H9 (cell line): Measurements from ENCODE around the gene ASIC3. TPM values are rescaled to one million over a fixed set of nuclear protein-coding genes. Genes with fewer than 3 reads are reported as not detected.

Source experiments
- DNase-seq: peaks from one replicate; pipeline ENCODE4 v3.0.0-alpha.2; 2017
- H2AFZ ChIP-seq: one replicate; pipeline ENCODE4 v1.6.1; 2013; ENCODE audit warnings: mild to moderate bottlenecking, low read length, control low read depth, moderate library complexity
- H2AK5ac ChIP-seq: 2 replicates; pipeline ENCODE4 v1.6.1; 2013; ENCODE audit warnings: low read length, control low read depth, mixed read lengths; ENCODE audit not compliant: insufficient read length
- H2BK120ac ChIP-seq: one replicate; pipeline ENCODE4 v1.6.1; 2013; ENCODE audit warnings: low read depth, mild to moderate bottlenecking, low read length, control low read depth, inconsistent platforms; ENCODE audit not compliant: poor library complexity, severe bottlenecking
- H2BK12ac ChIP-seq: 2 replicates; pipeline ENCODE4 v1.6.1; 2013; ENCODE audit warnings: low read length, control low read depth, mixed read lengths, low read depth; ENCODE audit not compliant: insufficient read length
- H2BK15ac ChIP-seq: 2 replicates; pipeline ENCODE4 v1.6.1; 2013; ENCODE audit warnings: low read depth, low read length, control low read depth
- H2BK20ac ChIP-seq: one replicate; pipeline ENCODE4 v1.6.1; 2013; ENCODE audit warnings: low read depth, mild to moderate bottlenecking, low read length, control low read depth, inconsistent platforms; ENCODE audit not compliant: poor library complexity, severe bottlenecking
- H2BK5ac ChIP-seq: 2 replicates; pipeline ENCODE4 v1.6.1; 2013; ENCODE audit warnings: low read length, control low read depth, mixed read lengths; ENCODE audit not compliant: insufficient read length
- H3K14ac ChIP-seq: 2 replicates; pipeline ENCODE4 v1.6.1; 2013; ENCODE audit warnings: low read length, control low read depth; ENCODE audit not compliant: insufficient read depth
- H3K18ac ChIP-seq: 2 replicates; pipeline ENCODE4 v1.6.1; 2013; ENCODE audit warnings: low read depth, mild to moderate bottlenecking, mixed read lengths, low read length, control low read depth; ENCODE audit not compliant: insufficient read length
- H3K23ac ChIP-seq: 2 replicates; pipeline ENCODE4 v1.6.1; 2013; ENCODE audit warnings: low read length, control low read depth, mixed read lengths, low read depth; ENCODE audit not compliant: insufficient read length
- H3K23me2 ChIP-seq: 2 replicates; pipeline ENCODE4 v1.6.1; 2013; ENCODE audit warnings: low read depth, mild to moderate bottlenecking, mixed read lengths, low read length, control low read depth; ENCODE audit not compliant: insufficient read length, poor library complexity, severe bottlenecking
- H3K27ac ChIP-seq: 2 replicates; pipeline ENCODE4 v1.5.1; 2013; ENCODE audit warnings: low read length, control low read depth, mixed read lengths, low read depth; ENCODE audit not compliant: insufficient read length
- H3K27me3 ChIP-seq: 2 replicates; pipeline ENCODE4 v1.6.1; 2013; ENCODE audit warnings: low read length, control low read depth, inconsistent platforms; ENCODE audit not compliant: insufficient read depth
- H3K4ac ChIP-seq: 2 replicates; pipeline ENCODE4 v1.6.1; 2013; ENCODE audit warnings: low read depth, mild to moderate bottlenecking, control low read depth, inconsistent platforms, low read length, moderate library complexity
- H3K4me1 ChIP-seq: 2 replicates; pipeline ENCODE4 v1.6.1; 2013; ENCODE audit warnings: low read length, control low read depth, inconsistent platforms; ENCODE audit not compliant: insufficient read depth
- H3K4me2 ChIP-seq: 2 replicates; pipeline ENCODE4 v1.6.1; 2013; ENCODE audit warnings: low read length, control low read depth, mixed read lengths; ENCODE audit not compliant: insufficient read length, insufficient read depth
- H3K56ac ChIP-seq: 2 replicates; pipeline ENCODE4 v1.6.1; 2013; ENCODE audit warnings: low read depth, mild to moderate bottlenecking, mixed read lengths, low read length, control low read depth; ENCODE audit not compliant: insufficient read length
- H3K79me1 ChIP-seq: 2 replicates; pipeline ENCODE4 v1.6.1; 2013; ENCODE audit warnings: low read depth, mild to moderate bottlenecking, moderate library complexity, low read length, control low read depth, inconsistent platforms; ENCODE audit not compliant: insufficient read depth, poor library complexity, severe bottlenecking
- H3K79me2 ChIP-seq: 2 replicates; pipeline ENCODE4 v1.6.1; 2013; ENCODE audit warnings: low read length, control low read depth, inconsistent platforms; ENCODE audit not compliant: insufficient read depth
- H3K9ac ChIP-seq: 2 replicates; pipeline ENCODE4 v1.6.1; 2013; ENCODE audit warnings: low read length, control low read depth, mixed read lengths; ENCODE audit not compliant: insufficient read length; ENCODE audit errors: extremely low read depth
- H3K9me3 ChIP-seq: one replicate; pipeline ENCODE4 v1.6.1; 2013; ENCODE audit warnings: low read depth, low read length, inconsistent platforms; ENCODE audit not compliant: control insufficient read depth
- H3T11ph ChIP-seq: one replicate; pipeline ENCODE4 v1.6.1; 2013; ENCODE audit warnings: mild to moderate bottlenecking, low read length, control low read depth, inconsistent platforms
- H4K20me1 ChIP-seq: one replicate; pipeline ENCODE4 v1.6.1; 2013; ENCODE audit not compliant: control insufficient read depth, insufficient read length, insufficient read depth
- H4K5ac ChIP-seq: 2 replicates; pipeline ENCODE4 v1.6.1; 2013; ENCODE audit warnings: low read depth, mild to moderate bottlenecking, mixed read lengths, low read length, control low read depth; ENCODE audit not compliant: insufficient read length
- H4K8ac ChIP-seq: replicated peaks from 2 replicates; pipeline ENCODE4 v1.6.1; 2013; ENCODE audit warnings: low read length, control low read depth, mixed read lengths, low read depth; ENCODE audit not compliant: insufficient read length
- H4K91ac ChIP-seq: 2 replicates; pipeline ENCODE4 v1.6.1; 2013; ENCODE audit warnings: low read depth, mild to moderate bottlenecking, moderate library complexity, mixed read lengths, low read length, control low read depth; ENCODE audit not compliant: insufficient read length
- H3K27ac Mint-ChIP-seq, 3 experiments: 2 replicates in 2 of 3; 3 replicates in 1 of 3; pipeline ENCODE4 v1.8.0; 2020 to 2021; ENCODE audit warnings: mixed read lengths in 3 of 3, mild to moderate bottlenecking in 1 of 3, moderate library complexity in 1 of 3
- H3K27me3 Mint-ChIP-seq: 2 replicates; pipeline ENCODE4 v1.8.0; 2021; ENCODE audit warnings: low read depth, mild to moderate bottlenecking, moderate library complexity, mixed read lengths
- H3K36me3 Mint-ChIP-seq, 3 experiments: 2 replicates in 2 of 3; 3 replicates in 1 of 3; pipeline ENCODE4 v1.8.0; 2020 to 2021; ENCODE audit warnings: low read depth in 3 of 3, mixed read lengths in 3 of 3; ENCODE audit not compliant: insufficient read depth in 1 of 3
- H3K4me1 Mint-ChIP-seq, 2 experiments: 2 replicates each; pipeline ENCODE4 v1.8.0; 2020; ENCODE audit warnings: mixed read lengths in 2 of 2
- H3K4me3 Mint-ChIP-seq, 2 experiments: 2 replicates in 1 of 2; 3 replicates in 1 of 2; pipeline ENCODE4 v1.8.0; 2020 to 2021; ENCODE audit warnings: mild to moderate bottlenecking in 2 of 2, mixed read lengths in 2 of 2, moderate library complexity in 1 of 2
- H3K9me3 Mint-ChIP-seq, 2 experiments: 2 replicates in 1 of 2; 3 replicates in 1 of 2; pipeline ENCODE4 v1.8.0; 2020; ENCODE audit warnings: mild to moderate bottlenecking in 2 of 2, mixed read lengths in 2 of 2, moderate library complexity in 1 of 2
- WGBS: extraction: QIAGEN DNeasy Blood & Tissue Kit; methylation state at CpG from one replicate; pipeline ENCODE4 v1.1.7; 2013; ENCODE audit warnings: missing lambda C conversion rate, low lambda C conversion rate, mixed read lengths; ENCODE audit not compliant: insufficient read length; ENCODE audit errors: extremely low coverage; 5-methylcytosine and 5-hydroxymethylcytosine counted together
- total RNA-seq: library from RNA; stranded (reverse); gene quantifications from 2 replicates; pipeline ENCODE4 v1.2.1, GENCODE V29; 2021
- TF ChIP-seq, protein P1 (sequence below): fragments of 200-600 bp; sonication (generic); conservative IDR thresholded peaks from 3 replicates; pipeline ENCODE4 v1.8.0; 2021; ENCODE audit warnings: antibody characterized with exemption, mild to moderate bottlenecking

The ASIC3 gene
- total RNA-seq, 1 experiment from 2014 or later, result 1.7 TPM

DNA sequence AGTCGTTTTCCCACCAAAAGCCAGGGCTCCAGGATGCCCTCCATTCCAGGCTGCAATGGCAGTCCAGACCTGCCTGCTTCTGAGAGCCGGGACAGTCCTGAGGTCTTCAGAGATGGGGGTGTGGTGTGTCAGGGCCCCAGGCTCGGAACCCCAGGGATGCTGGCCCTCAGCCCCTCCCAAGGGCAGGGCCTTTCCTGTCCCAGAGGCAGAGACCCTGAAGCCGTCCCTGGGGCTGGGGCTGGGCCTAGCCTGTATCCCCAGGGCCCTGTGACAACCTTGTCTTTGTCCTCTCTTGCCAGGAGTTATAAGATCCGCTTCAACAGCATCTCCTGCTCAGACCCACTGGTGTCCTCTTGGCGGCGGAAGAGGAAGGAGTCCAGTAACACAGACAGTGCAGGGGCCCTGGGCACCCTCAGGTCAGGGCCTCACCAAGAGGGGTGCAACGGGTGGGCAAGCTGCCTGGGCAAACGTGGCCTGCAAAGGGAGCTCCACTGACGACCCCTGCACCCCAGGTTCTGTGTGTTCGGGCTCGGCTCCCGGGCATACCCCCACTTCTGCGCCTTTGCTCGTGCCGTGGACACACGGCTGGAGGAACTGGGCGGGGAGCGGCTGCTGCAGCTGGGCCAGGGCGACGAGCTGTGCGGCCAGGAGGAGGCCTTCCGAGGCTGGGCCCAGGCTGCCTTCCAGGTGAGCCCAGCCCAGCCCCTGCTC, 41.6 kb upstream of the ASIC3 start:
- 0 out of 7 replicates have a peak, but pooled peaks cover 0 to 3% (median 0%) of the 10 kb centered on the region in 3 experiments for H3K36me3 Mint-ChIP-seq
- no peak overlapping the region; a peak in 1 of 7 replicates for H3K27ac Mint-ChIP-seq
- no peak overlapping the region for H4K8ac ChIP-seq
- no peak overlapping the region for H3K4ac ChIP-seq
- no peak overlapping the region for H2BK15ac ChIP-seq
- H3K4me1 ChIP-seq, result peaks cover 4% of the 10 kb centered on the region; the same call in 1 of the 2 replicates
- peaks cover 11% of the 10 kb centered on the region for H3K27me3 Mint-ChIP-seq
- H2AK5ac ChIP-seq, result no peak overlapping the region
- no peak overlapping the region for H3K14ac ChIP-seq
- no peak overlapping the region for H3K4me2 ChIP-seq
- peaks cover 12 to 33% of the 10 kb centered on the region in 2 experiments for H3K4me1 Mint-ChIP-seq
- no peak overlapping the region for H3T11ph ChIP-seq
- no peak overlapping the region for H3K9ac ChIP-seq
- no CpG with 5 or more reads among the region's 23 CpGs for WGBS
- H3K79me1 ChIP-seq, result no peaks in the 10 kb centered on the region
- H2BK20ac ChIP-seq, result no peak overlapping the region
- no peak overlapping the region for H4K91ac ChIP-seq
- no peaks in the 10 kb centered on the region for H4K20me1 ChIP-seq
- H2BK5ac ChIP-seq, result no peak overlapping the region
- no peak overlapping the region for H3K56ac ChIP-seq
- no peak overlapping the region for H3K27ac ChIP-seq
- no peak overlapping the region for H2BK12ac ChIP-seq
- H3K23me2 ChIP-seq, result peaks cover 4% of the 10 kb centered on the region
- no peaks in the 10 kb centered on the region for H3K9me3 ChIP-seq
- H3K9me3 Mint-ChIP-seq, result no peaks in the 10 kb centered on the region
- no peak overlapping the region for H4K5ac ChIP-seq
- H3K27me3 ChIP-seq, result no peaks in the 10 kb centered on the region
- TF ChIP-seq, protein P1, sequence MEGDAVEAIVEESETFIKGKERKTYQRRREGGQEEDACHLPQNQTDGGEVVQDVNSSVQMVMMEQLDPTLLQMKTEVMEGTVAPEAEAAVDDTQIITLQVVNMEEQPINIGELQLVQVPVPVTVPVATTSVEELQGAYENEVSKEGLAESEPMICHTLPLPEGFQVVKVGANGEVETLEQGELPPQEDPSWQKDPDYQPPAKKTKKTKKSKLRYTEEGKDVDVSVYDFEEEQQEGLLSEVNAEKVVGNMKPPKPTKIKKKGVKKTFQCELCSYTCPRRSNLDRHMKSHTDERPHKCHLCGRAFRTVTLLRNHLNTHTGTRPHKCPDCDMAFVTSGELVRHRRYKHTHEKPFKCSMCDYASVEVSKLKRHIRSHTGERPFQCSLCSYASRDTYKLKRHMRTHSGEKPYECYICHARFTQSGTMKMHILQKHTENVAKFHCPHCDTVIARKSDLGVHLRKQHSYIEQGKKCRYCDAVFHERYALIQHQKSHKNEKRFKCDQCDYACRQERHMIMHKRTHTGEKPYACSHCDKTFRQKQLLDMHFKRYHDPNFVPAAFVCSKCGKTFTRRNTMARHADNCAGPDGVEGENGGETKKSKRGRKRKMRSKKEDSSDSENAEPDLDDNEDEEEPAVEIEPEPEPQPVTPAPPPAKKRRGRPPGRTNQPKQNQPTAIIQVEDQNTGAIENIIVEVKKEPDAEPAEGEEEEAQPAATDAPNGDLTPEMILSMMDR, result no peak
- H3K23ac ChIP-seq, result no peak overlapping the region
- H3K4me3 Mint-ChIP-seq, result no peak overlapping the region
- H2BK120ac ChIP-seq, result no peak overlapping the region
- H3K79me2 ChIP-seq, result no peaks in the 10 kb centered on the region
- DNase-seq, result peak; percentile 24
- no peak overlapping the region for H3K18ac ChIP-seq
- H2AFZ ChIP-seq, result no peak overlapping the region
